ENCODE data around the gene DNLZ. TPM values are rescaled to one million over a fixed set of nuclear protein-coding genes. Genes with fewer than 3 reads are reported as not detected.
"Not testable (repeated sequence)": the region's sequence is repeated elsewhere in the genome, so short reads cannot be mapped to it uniquely, and the experiment has no call there.

Gene DNLZ
- total and polyA plus RNA-seq, 4 donors: 12.4 to 18.1 (median 14.9) TPM

- DNase-seq; intact Hi-C loops (cut with DNase I); H3K9me3 ChIP-seq (ENCODE audit: control insufficient read depth, low read length); H3K4me3 ChIP-seq (ENCODE audit: low read length in 2 of 2); H3K36me3 ChIP-seq (ENCODE audit: control insufficient read depth in 1 of 2, insufficient read depth in 2 of 2, low read length in 1 of 2); H3K27me3 ChIP-seq (ENCODE audit: control insufficient read depth in 1 of 2, insufficient read depth in 2 of 2, low read length in 1 of 2); ATAC-seq (ENCODE audit: low FRiP score); H3K4me1 ChIP-seq (ENCODE audit: control insufficient read depth in 1 of 2, insufficient read depth in 2 of 2, low read length in 2 of 2); H3K27ac ChIP-seq (ENCODE audit: low read depth in 1 of 2, low read length in 2 of 2): not testable (repeated sequence)
- 96 to 98% methylated on average over 14 of the region's 14 CpGs for WGBS, 2 donors
Measured at GRCh38 chr9:136319244-136319643, 44.3 kb downstream of the DNLZ start.

DNA sequence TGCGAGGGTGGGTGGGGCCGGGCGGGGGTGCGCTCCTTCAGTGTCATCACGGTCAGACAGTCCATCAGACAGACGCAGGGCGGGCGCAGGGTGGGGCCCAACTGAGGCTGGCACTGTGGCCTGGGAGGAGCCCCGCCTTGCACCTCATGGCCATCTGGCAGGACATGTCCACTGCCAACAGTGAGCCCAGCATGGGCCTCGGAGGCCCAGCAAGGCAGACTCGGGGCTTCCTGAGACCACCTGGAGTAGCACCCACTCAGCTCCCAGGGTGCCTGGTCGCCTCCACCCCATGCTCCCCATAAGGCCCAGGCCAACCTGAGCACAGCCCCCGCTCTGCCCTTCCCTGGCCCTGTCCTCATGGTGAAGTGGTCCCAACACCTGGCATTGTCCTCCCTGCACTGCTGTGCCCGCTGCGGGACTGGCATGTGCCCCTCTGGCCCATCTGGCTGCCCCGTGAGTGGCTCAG is 44.7 kb downstream of the DNLZ start:
- no peaks in the 10 kb centered on the region for H3K36me3 ChIP-seq (ENCODE audit: control insufficient read depth in 1 of 2, insufficient read depth in 2 of 2, low read length in 1 of 2)
- H3K9me3 ChIP-seq (ENCODE audit: control insufficient read depth, low read length): peaks cover 4% of the 10 kb centered on the region
- H3K4me1 ChIP-seq (ENCODE audit: control insufficient read depth in 1 of 2, insufficient read depth in 2 of 2, low read length in 2 of 2): no peaks in the 10 kb centered on the region
- intact Hi-C loops (cut with DNase I): no loop called here
- no peak for ATAC-seq (ENCODE audit: low FRiP score)
- 90 to 95% methylated on average over 16 of the region's 16 CpGs for WGBS, 2 donors
- DNase-seq: no peak
- no peak overlapping the region for H3K27ac ChIP-seq (ENCODE audit: low read depth in 1 of 2, low read length in 2 of 2)
- H3K4me3 ChIP-seq (ENCODE audit: low read length in 2 of 2): no peak overlapping the region
- no peaks in the 10 kb centered on the region for H3K27me3 ChIP-seq (ENCODE audit: control insufficient read depth in 1 of 2, insufficient read depth in 2 of 2, low read length in 1 of 2)

DNA sequence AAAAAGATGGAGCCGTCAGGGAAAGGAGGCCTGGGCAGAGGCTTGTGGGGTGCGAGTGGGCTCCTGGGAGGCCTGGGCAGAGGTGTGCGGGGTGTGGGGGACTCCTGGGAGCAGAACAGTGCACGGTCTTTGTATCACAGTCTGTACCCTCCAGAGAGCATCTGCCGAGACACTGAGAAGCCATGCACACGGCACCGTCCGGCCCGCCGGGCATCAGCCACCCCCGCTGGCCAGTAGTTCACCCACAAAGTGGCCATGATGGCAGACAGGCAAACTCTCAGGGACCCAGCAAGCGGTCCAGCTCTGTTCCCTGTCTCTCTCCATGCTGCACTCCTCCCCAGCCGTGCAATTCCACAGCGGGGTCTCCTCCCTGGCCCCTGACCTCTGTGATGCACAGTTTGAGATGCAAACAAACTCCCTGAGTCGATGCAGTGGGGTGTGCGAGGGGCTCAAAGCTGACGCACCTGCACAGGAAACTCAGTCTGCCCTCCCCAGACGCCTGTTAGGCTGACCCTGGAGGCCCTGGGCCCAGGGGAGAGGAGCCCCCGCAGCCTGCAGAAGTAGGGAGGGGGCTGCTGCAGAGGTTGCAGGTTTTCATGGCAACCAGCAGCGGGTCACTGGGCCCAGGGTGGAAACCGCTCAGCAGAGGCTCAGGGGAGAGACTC is 45.3 kb downstream of the DNLZ start:
- intact Hi-C loops (cut with DNase I): no loop called here
- Histone ChIP-seq H3K27ac (ENCODE audit: low read depth in 1 of 2, low read length in 2 of 2) (no peak overlapping the region), H3K27me3 (ENCODE audit: control insufficient read depth in 1 of 2, insufficient read depth in 2 of 2, low read length in 1 of 2) (no peaks in the 10 kb centered on the region), H3K36me3 (ENCODE audit: control insufficient read depth in 1 of 2, insufficient read depth in 2 of 2, low read length in 1 of 2) (no peaks in the 10 kb centered on the region), H3K4me3 (ENCODE audit: low read length in 2 of 2) (no peak overlapping the region), H3K4me1 (ENCODE audit: control insufficient read depth in 1 of 2, insufficient read depth in 2 of 2, low read length in 2 of 2) (no peaks in the 10 kb centered on the region), H3K9me3 (ENCODE audit: control insufficient read depth, low read length) (peaks cover 4% of the 10 kb centered on the region)
- 77 to 80% methylated on average over 21 of the region's 21 CpGs for WGBS, 2 donors
- no peak for ATAC-seq (ENCODE audit: low FRiP score)
- no peak for DNase-seq

DNA sequence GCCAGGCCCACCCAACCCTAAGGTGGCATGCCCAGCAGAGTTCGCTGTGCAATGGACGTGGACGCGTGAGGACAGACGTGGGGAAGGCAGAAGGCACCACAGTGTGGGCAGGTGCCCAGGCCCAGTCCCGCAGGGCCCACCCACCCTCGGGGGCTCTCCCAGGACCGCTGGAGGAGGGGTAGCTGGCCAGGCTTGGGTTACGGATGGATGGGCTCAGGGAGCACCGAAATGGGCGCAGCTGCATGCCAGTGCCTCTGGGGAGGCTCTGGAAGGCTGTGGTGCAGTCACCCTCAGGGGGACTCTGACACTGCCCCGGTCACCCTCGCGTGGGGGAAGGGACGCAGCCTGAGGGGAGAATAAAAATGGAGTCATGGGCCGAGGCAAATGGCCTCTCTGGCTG is 45.8 kb downstream of the DNLZ start:
- DNase-seq (no peak), ATAC-seq (ENCODE audit: low FRiP score) (no peak)
- WGBS, 2 donors: 81 to 87% methylated on average over 16 of the region's 16 CpGs
- intact Hi-C loops (cut with DNase I): no loop called here
- Histone ChIP-seq H3K9me3 (ENCODE audit: control insufficient read depth, low read length) (peaks cover 4% of the 10 kb centered on the region), H3K27me3 (ENCODE audit: control insufficient read depth in 1 of 2, insufficient read depth in 2 of 2, low read length in 1 of 2) (no peaks in the 10 kb centered on the region), H3K4me3 (ENCODE audit: low read length in 2 of 2) (no peak overlapping the region), H3K36me3 (ENCODE audit: control insufficient read depth in 1 of 2, insufficient read depth in 2 of 2, low read length in 1 of 2) (no peaks in the 10 kb centered on the region), H3K4me1 (ENCODE audit: control insufficient read depth in 1 of 2, insufficient read depth in 2 of 2, low read length in 2 of 2) (no peaks in the 10 kb centered on the region), H3K27ac (ENCODE audit: low read depth in 1 of 2, low read length in 2 of 2) (no peak overlapping the region)

DNA sequence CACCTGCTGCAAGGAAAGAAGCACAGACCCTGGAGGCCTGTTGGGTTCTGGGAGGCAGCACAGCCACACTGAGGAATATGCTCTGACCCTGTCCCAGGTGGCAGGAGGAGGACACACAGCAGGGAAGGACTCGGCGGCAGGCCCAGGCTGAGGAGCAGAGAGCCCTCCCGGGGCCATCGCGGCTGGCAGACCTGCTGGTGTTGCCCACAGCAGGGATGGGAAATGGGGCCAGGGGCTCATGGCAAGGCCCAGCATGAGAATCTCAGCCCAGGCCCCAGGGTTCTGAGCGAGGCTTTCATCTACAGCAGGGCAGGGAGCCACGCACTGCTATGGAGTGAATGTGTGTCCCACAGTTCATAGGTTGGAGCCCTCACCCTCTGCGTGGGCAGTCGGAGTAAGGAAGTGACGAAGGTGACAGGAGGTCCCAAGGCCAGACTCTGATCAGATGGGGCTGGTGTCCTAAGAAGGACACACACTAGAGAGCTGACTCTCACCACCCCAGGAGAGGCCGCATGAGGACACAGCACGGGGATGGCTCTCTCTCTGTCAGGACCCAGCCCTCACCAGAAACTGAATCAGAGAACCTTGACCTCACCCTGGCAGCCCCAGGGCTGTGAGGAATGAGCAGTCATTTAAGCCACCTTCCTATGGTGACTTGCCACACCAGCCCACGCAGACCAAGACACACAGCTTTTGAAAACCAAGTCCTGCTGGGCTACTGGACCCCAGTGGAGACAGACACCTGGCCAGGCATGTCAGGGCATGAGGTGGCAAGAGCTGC is 46.5 kb downstream of the DNLZ start:
- DNase-seq: no peak
- Histone ChIP-seq H3K27ac (ENCODE audit: low read depth in 1 of 2, low read length in 2 of 2) (no peak overlapping the region), H3K4me1 (ENCODE audit: control insufficient read depth in 1 of 2, insufficient read depth in 2 of 2, low read length in 2 of 2) (no peaks in the 10 kb centered on the region), H3K4me3 (ENCODE audit: low read length in 2 of 2) (no peak overlapping the region), H3K36me3 (ENCODE audit: control insufficient read depth in 1 of 2, insufficient read depth in 2 of 2, low read length in 1 of 2) (no peaks in the 10 kb centered on the region), H3K27me3 (ENCODE audit: control insufficient read depth in 1 of 2, insufficient read depth in 2 of 2, low read length in 1 of 2) (no peaks in the 10 kb centered on the region), H3K9me3 (ENCODE audit: control insufficient read depth, low read length) (peaks cover 4% of the 10 kb centered on the region)
- intact Hi-C loops (cut with DNase I): no loop called here
- WGBS, 2 donors: 86 to 90% methylated on average over 13 of the region's 13 CpGs
- ATAC-seq (ENCODE audit: low FRiP score): no peak

DNA sequence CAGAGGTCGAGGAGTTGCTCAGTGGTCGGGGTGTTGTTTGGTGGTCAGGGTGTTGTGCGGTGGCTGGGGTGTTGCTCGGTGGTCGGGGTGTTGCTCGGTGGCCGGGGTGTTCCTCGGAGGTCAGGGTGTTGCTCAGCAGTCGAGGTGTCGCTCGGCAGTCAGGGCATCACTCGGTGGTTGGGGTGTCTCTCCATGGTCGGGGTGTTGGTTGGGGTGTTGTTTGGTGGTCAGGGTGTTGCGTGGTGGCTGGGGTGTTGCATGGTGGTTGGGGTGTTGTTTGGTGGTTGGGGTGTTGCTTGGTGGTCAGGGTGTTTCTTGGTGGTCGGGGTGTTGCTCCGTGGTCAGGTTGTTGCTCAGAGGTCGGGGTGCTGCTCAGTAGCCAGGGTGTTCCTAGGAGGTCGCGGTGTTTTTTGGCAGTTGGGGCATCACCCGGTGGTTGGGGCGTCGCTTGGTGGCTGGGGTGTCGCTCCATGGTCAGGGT is 47.2 kb downstream of the DNLZ start:
- Histone ChIP-seq H3K27me3 (ENCODE audit: control insufficient read depth in 1 of 2, insufficient read depth in 2 of 2, low read length in 1 of 2) (no peaks in the 10 kb centered on the region), H3K4me3 (ENCODE audit: low read length in 2 of 2) (no peak overlapping the region), H3K27ac (ENCODE audit: low read depth in 1 of 2, low read length in 2 of 2) (no peak overlapping the region), H3K9me3 (ENCODE audit: control insufficient read depth, low read length) (peaks cover 4% of the 10 kb centered on the region), H3K36me3 (ENCODE audit: control insufficient read depth in 1 of 2, insufficient read depth in 2 of 2, low read length in 1 of 2) (no peaks in the 10 kb centered on the region), H3K4me1 (ENCODE audit: control insufficient read depth in 1 of 2, insufficient read depth in 2 of 2, low read length in 2 of 2) (no peaks in the 10 kb centered on the region)
- intact Hi-C loops (cut with DNase I): no loop called here
- DNase-seq (no peak), ATAC-seq (ENCODE audit: low FRiP score) (no peak)
- WGBS, 2 donors: 96 to 98% methylated on average over 20 to 23 of the region's 23 CpGs

- Histone ChIP-seq H3K27ac (ENCODE audit: low read depth in 1 of 2, low read length in 2 of 2) (no peak overlapping the region), H3K4me1 (ENCODE audit: control insufficient read depth in 1 of 2, insufficient read depth in 2 of 2, low read length in 2 of 2) (no peaks in the 10 kb centered on the region), H3K27me3 (ENCODE audit: control insufficient read depth in 1 of 2, insufficient read depth in 2 of 2, low read length in 1 of 2) (no peaks in the 10 kb centered on the region), H3K36me3 (ENCODE audit: control insufficient read depth in 1 of 2, insufficient read depth in 2 of 2, low read length in 1 of 2) (no peaks in the 10 kb centered on the region), H3K9me3 (ENCODE audit: control insufficient read depth, low read length) (peaks cover 4% of the 10 kb centered on the region), H3K4me3 (ENCODE audit: low read length in 2 of 2) (no peak overlapping the region)
- 88 to 89% methylated on average over 4 of the region's 4 CpGs for WGBS, 2 donors
- intact Hi-C loops (cut with DNase I): loop anchor here in 1 of 2 donors (5.0 kb wide), 1 partner anchor 47 kb away; the partner anchor contains the start of gene DNLZ
- no peak for ATAC-seq (ENCODE audit: low FRiP score)
- no peak for DNase-seq
Measured at GRCh38 chr9:136314944-136315343, 48.6 kb downstream of the DNLZ start.

DNA sequence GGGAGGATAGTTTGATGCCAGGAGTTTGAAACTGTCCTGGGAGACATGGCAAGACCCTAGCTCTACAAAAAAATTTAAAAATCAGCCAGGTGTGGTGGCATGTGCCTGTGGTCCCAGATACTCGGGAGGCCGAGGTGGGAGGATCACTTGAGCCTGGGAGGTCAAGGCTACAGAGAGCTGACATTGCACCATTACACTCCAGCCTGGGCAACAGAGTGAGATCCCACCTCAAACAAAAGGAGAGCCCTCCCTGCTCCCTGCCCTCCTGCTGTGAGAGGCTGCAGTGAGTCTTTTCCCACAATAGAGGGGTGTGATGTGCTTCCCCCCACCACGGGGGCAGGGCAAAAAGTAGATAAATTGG is 49.5 kb downstream of the DNLZ start:
- ATAC-seq (ENCODE audit: low FRiP score): no peak
- Histone ChIP-seq H3K27me3 (ENCODE audit: control insufficient read depth in 1 of 2, insufficient read depth in 2 of 2, low read length in 1 of 2) (no peaks in the 10 kb centered on the region), H3K4me3 (ENCODE audit: low read length in 2 of 2) (no peak overlapping the region), H3K4me1 (ENCODE audit: control insufficient read depth in 1 of 2, insufficient read depth in 2 of 2, low read length in 2 of 2) (no peaks in the 10 kb centered on the region), H3K36me3 (ENCODE audit: control insufficient read depth in 1 of 2, insufficient read depth in 2 of 2, low read length in 1 of 2) (no peaks in the 10 kb centered on the region), H3K27ac (ENCODE audit: low read depth in 1 of 2, low read length in 2 of 2) (no peak overlapping the region), H3K9me3 (ENCODE audit: control insufficient read depth, low read length) (peaks cover 4% of the 10 kb centered on the region)
- no peak for DNase-seq
- 91 to 92% methylated on average over 3 of the region's 3 CpGs for WGBS, 2 donors
- intact Hi-C loops (cut with DNase I): loop anchor here in 1 of 2 donors (5.0 kb wide), 1 partner anchor 48 kb away; the partner anchor contains the start of gene DNLZ

Measured in aorta (tissue), 5 donors.